Uterus (tissue), 4 donors: Measurements from ENCODE around the gene TANGO6. TPM values are rescaled to one million over a fixed set of nuclear protein-coding genes. Genes with fewer than 3 reads are reported as not detected.
A peak's percentile ranks its signal among the peaks of the same experiment; 100 is the strongest.

Experiments
- DNase-seq, 2 donors: peaks; one replicate each; pipeline ENCODE4 v3.0.0-alpha.2; 2019 to 2020
- H3K27ac ChIP-seq, 2 donors: fragments of 200-600 bp; sonication (generic); 1 replicate in 1 of 2; 2 replicates in 1 of 2; pipeline ENCODE4 v1.5.1; 2016 to 2018
- H3K27me3 ChIP-seq, 2 donors: fragments of 200-600 bp; sonication (generic); one replicate each; pipeline ENCODE4 v1.5.1; 2018 to 2019; ENCODE audit warnings: control low read depth in 1 of 2
- H3K36me3 ChIP-seq, 2 donors: fragments of 200-600 bp; sonication (generic); one replicate each; pipeline ENCODE4 v1.5.1; 2019; ENCODE audit warnings: control low read depth in 1 of 2
- H3K4me1 ChIP-seq, 2 donors: fragments of 200-600 bp; sonication (generic); one replicate each; pipeline ENCODE4 v1.5.1; 2018 to 2019; ENCODE audit warnings: control low read depth in 1 of 2
- H3K4me3 ChIP-seq, 2 donors: fragments of 200-600 bp; sonication (generic); 1 replicate in 1 of 2; 2 replicates in 1 of 2; pipeline ENCODE4 v1.5.1; 2018 to 2019; ENCODE audit warnings: mild to moderate bottlenecking in 1 of 2
- H3K9me3 ChIP-seq, 2 donors: fragments of 200-600 bp; sonication (generic); one replicate each; pipeline ENCODE4 v1.5.1; 2019; ENCODE audit warnings: control low read depth in 1 of 2
- CTCF ChIP-seq, 4 experiments: fragments of 200-600 bp in 2 of 4; fragments of 450-650 bp in 2 of 4; sonication (generic) in 2 of 4; IDR thresholded peaks; one replicate each; pipeline ENCODE4 v1.5.1; 2016 to 2019; ENCODE audit warnings: antibody characterized with exemption in 4 of 4, mild to moderate bottlenecking in 2 of 4, moderate library complexity in 1 of 4
- POLR2A ChIP-seq, 2 donors: fragments of 450-650 bp; IDR thresholded peaks; one replicate each; pipeline ENCODE4 v1.6.1; 2016; ENCODE audit warnings: antibody characterized with exemption in 2 of 2, mild to moderate bottlenecking in 1 of 2, moderate library complexity in 1 of 2
- intact Hi-C: fragments of 100-400 bp; cut with DNase I; formaldehyde crosslinking; loops from one replicate; pipeline ENCODE4 v1.15.1; 2023; ENCODE audit warnings: low total_unique reads
- total RNA-seq, 4 donors: library from RNA; depleted of rRNA in 3 of 4; stranded (reverse); fragments of >200 nt in 3 of 4; gene quantifications; one replicate each; pipeline versions ENCODE4 v1.1.0 to v1.2.4, GENCODE V29; 2014 to 2023
- donor health status: DM: yes; HTN: yes; CAD: no.

Gene TANGO6
- total RNA-seq, 4 donors from 2014 or later, result 21.5 to 44.9 (median 37.5) TPM

- H3K27ac ChIP-seq, result no peak overlapping the region
- no peak for TF ChIP-seq POLR2A (IDR thresholded peaks at IDR 0.05)
- no peak for TF ChIP-seq CTCF (IDR thresholded peaks at IDR 0.05)
- no peak overlapping the region for H3K4me3 ChIP-seq
- DNase-seq, result no peak
- no peaks in the 10 kb centered on the region for H3K36me3 ChIP-seq
- no peaks in the 10 kb centered on the region for H3K4me1 ChIP-seq
- intact Hi-C loops, result no loop called here
- no peaks in the 10 kb centered on the region for H3K9me3 ChIP-seq
- H3K27me3 ChIP-seq, result no peaks in the 10 kb centered on the region
Measured at GRCh38 chr16:68883685-68884084, 40.4 kb downstream of the TANGO6 start.

- Histone ChIP-seq H3K4me3 (no peak overlapping the region), H3K4me1 (no peaks in the 10 kb centered on the region), H3K9me3 (no peaks in the 10 kb centered on the region), H3K36me3 (no peaks in the 10 kb centered on the region), H3K27me3 (no peaks in the 10 kb centered on the region), H3K27ac (peak overlapping the region; percentile 26 to 45)
- intact Hi-C loops, result no loop called here
- no peak for DNase-seq
- TF ChIP-seq CTCF (IDR thresholded peaks at IDR 0.05), result no peak
- no peak for TF ChIP-seq POLR2A (IDR thresholded peaks at IDR 0.05)
Measured at GRCh38 chr16:68884401-68884800, 41.1 kb downstream of the TANGO6 start.

- Histone ChIP-seq H3K36me3 (no peaks in the 10 kb centered on the region), H3K4me3 (no peak overlapping the region), H3K27me3 (no peaks in the 10 kb centered on the region), H3K9me3 (no peaks in the 10 kb centered on the region), H3K4me1 (no peaks in the 10 kb centered on the region), H3K27ac (peak overlapping the region; percentile 26 to 45)
- TF ChIP-seq CTCF (IDR thresholded peaks at IDR 0.05) (no peak), POLR2A (IDR thresholded peaks at IDR 0.05) (no peak)
- intact Hi-C loops, result no loop called here
- DNase-seq, result no peak
Measured at GRCh38 chr16:68884861-68885720, 41.8 kb downstream of the TANGO6 start.

- no peak overlapping the region for H3K4me3 ChIP-seq
- no peaks in the 10 kb centered on the region for H3K27me3 ChIP-seq
- TF ChIP-seq CTCF (IDR thresholded peaks at IDR 0.05) (no peak), POLR2A (IDR thresholded peaks at IDR 0.05) (no peak)
- DNase-seq, result no peak
- no peaks in the 10 kb centered on the region for H3K9me3 ChIP-seq
- H3K36me3 ChIP-seq, result no peaks in the 10 kb centered on the region
- H3K27ac ChIP-seq, result no peak overlapping the region
- intact Hi-C loops, result no loop called here
- H3K4me1 ChIP-seq, result no peaks in the 10 kb centered on the region
Measured at GRCh38 chr16:68887107-68887506, 43.8 kb downstream of the TANGO6 start.

GRCh38 chr16:68889508-68890150, 46.3 kb downstream of the TANGO6 start:
- H3K27ac ChIP-seq, result peak overlapping the region in 1 of 2 donors; percentile 48
- no peak for DNase-seq
- H3K4me3 ChIP-seq, result no peak overlapping the region
- no peaks in the 10 kb centered on the region for H3K4me1 ChIP-seq
- H3K27me3 ChIP-seq, result no peaks in the 10 kb centered on the region
- intact Hi-C loops, result no loop called here
- TF ChIP-seq CTCF (IDR thresholded peaks at IDR 0.05), result no peak
- no peak for TF ChIP-seq POLR2A (IDR thresholded peaks at IDR 0.05)
- no peaks in the 10 kb centered on the region for H3K9me3 ChIP-seq
- no peaks in the 10 kb centered on the region for H3K36me3 ChIP-seq
